GM13977 (cell line): ENCODE measurements around the gene SCYL3.
"Not testable (repeated sequence)": the region's sequence is repeated elsewhere in the genome, so short reads cannot be mapped to it uniquely, and the experiment has no call there.

Experiments
- DNase-seq: peaks from one replicate; pipeline ENCODE4 v3.0.0; 2012; ENCODE audit warnings: low spot score
- CTCF ChIP-seq: IDR thresholded peaks from 2 replicates; pipeline ENCODE4 v1.5.1; 2012; ENCODE audit warnings: mild to moderate bottlenecking, control low read depth; ENCODE audit not compliant: insufficient read depth; ENCODE audit errors: extremely low read depth, missing control alignments
- in situ Hi-C: fragments of 300-500 bp; cut with MboI; formaldehyde crosslinking; loops from one replicate; pipeline ENCODE4 v1.12.0; 2022; ENCODE audit warnings: low sequenced_read_pairs, low pct_unique_long_range_greater_than_20kb, mixed read lengths, inconsistent platforms; ENCODE audit not compliant: unreplicated experiment

SCYL3 gene

GRCh38 chr1:169874229-169874628, 19.5 kb downstream of the SCYL3 start:
- no peak for TF ChIP-seq CTCF
- no peak for DNase-seq
- in situ Hi-C loops = no loop called here

GRCh38 chr1:169873582-169874199, 20.0 kb downstream of the SCYL3 start:
- TF ChIP-seq CTCF = no peak
- in situ Hi-C loops = no loop called here
- no peak for DNase-seq

DNA sequence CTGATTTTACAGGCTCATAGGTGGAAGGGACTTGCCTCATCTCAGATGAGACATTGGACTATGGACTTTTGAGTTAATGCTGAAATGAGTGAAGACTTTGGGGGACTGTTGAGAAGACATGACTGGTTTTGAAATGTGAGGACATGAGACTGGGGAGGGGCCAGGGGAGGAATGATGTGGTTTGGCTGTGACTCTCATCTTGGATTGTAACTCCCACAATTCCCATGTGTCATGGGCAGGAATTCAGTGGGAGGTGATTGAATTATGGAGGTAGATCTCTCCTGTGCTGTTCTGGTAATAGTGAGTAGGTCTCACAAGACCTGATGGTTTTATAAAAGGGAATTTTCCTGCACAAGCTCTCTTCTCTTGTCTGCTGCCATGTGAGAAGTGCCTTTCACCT, 20.8 kb downstream of the SCYL3 start:
- no peak for TF ChIP-seq CTCF
- in situ Hi-C loops = no loop called here
- no peak for DNase-seq

DNA sequence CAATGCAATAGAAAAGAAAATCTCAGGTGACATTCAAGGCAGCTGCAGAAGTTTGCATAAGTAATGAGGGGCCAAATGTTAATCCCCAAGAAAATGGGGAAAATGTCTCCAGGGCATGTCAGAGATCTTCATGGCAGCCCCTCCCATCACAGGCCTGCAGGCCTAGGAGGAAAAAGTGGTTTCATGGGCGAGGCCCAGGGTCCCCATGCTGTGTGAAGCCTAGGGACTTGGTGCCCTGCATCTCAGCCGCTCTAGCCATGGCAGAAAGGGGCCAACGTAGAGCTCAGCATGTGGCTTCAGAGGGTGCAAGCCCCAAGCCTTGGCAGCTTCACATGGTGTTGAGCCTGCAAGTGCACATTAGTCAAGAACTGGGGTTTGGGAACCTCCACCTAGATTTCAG, 21.7 kb downstream of the SCYL3 start:
- in situ Hi-C loops, DNase-seq: not testable (repeated sequence)

DNA sequence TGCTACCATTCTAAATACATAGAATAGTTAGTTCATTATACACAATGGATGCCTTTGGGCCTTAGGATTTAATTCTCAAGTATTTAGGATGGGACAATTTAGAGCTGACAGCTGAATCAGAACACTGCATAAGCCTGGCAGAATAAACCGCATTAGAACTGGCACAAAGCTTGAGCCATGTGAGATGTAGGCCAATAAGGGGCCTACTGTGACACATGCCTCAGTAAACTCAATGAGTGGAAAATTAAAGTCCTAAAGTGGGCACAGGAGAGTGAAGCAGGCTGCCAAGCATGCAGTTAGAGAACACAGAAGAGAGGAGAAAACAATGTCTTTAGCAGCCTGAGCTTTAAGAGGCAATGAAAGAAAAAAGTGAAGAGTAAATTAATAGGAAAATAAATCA, 24.3 kb downstream of the SCYL3 start:
- DNase-seq = no peak
- in situ Hi-C loops = no loop called here

GRCh38 chr1:169868978-169869377, 24.7 kb downstream of the SCYL3 start:
- no peak for TF ChIP-seq CTCF
- DNase-seq = no peak
- in situ Hi-C loops = no loop called here

More for the DNA sequence above, 24.3 kb downstream of the SCYL3 start:
- TF ChIP-seq CTCF = no peak

GRCh38 chr1:169867012-169867675, 26.6 kb downstream of the SCYL3 start:
- in situ Hi-C loops = no loop called here
- DNase-seq = no peak
- TF ChIP-seq CTCF = no peak
